Measurements from ENCODE around the gene MEIOB. TPM values are rescaled to one million over a fixed set of nuclear protein-coding genes. Genes with fewer than 3 reads are reported as not detected.

MEIOB gene
- polyA plus RNA-seq, 1 of the 3 experiments (the other 2 are of a cell fraction) = not detected

DNA sequence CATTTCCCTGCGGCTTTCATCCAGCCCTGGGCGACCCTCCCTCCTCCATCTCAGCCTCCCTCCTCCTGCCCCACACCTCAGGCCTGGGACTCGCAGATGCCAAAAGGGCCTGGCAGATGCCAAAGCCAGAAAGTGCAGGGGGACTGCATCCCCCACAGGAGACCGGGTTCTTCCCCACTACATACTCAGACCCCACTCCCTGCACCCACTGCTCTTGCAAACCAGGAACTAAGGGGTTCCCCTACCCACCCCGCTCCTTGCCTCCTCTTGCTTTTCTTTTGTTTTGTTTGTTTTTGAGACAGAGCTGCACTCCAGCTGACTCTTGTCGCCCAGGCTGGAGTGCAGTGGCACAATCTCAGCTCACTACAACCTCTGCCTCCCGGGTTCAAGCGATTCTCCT lies 43.0 kb upstream of the MEIOB start:
- H4K20me1 ChIP-seq (ENCODE audit: insufficient read depth) = no peaks in the 10 kb centered on the region
- H3K27ac ChIP-seq (ENCODE audit: low read depth in 2 of 2, low read length in 1 of 2) = no peak overlapping the region
- 70% methylated on average over 8 of the region's 8 CpGs for WGBS (ENCODE audit: low lambda C conversion rate)
- ChIA-PET POLR2A (no interaction called here), CTCF (interaction anchor here (5.2 kb wide), 1 partner anchor 14 kb away, joined by 38 read pairs; no protein-coding TSS in a partner anchor)
- H3F3A ChIP-seq (replicated peaks; ENCODE audit: insufficient read depth) = no peaks in the 10 kb centered on the region
- TF ChIP-seq GATA2 (CRISPR knock-in tag; IDR thresholded peaks at IDR 0.05) (no peak), FOXJ3 (CRISPR knock-in tag; IDR thresholded peaks at IDR 0.05) (no peak), RAD21 (IDR thresholded peaks at IDR 0.05; ENCODE audit: low read length) (no peak), ELF1 (IDR thresholded peaks at IDR 0.05) (no peak), JUND (IDR thresholded peaks at IDR 0.05) (no peak), MAX (IDR thresholded peaks at IDR 0.05; ENCODE audit: low read depth) (no peak), MEF2A (IDR thresholded peaks at IDR 0.05; ENCODE audit: borderline replicate concordance, low read depth) (no peak), FOSL2 (IDR thresholded peaks at IDR 0.05; ENCODE audit: borderline replicate concordance, low read depth) (no peak), GABPA (IDR thresholded peaks at IDR 0.05; ENCODE audit: low read depth) (no peak), SMC3 (IDR thresholded peaks at IDR 0.05; ENCODE audit: low read depth, low read length) (no peak)
- TF ChIP-seq, protein P1, sequence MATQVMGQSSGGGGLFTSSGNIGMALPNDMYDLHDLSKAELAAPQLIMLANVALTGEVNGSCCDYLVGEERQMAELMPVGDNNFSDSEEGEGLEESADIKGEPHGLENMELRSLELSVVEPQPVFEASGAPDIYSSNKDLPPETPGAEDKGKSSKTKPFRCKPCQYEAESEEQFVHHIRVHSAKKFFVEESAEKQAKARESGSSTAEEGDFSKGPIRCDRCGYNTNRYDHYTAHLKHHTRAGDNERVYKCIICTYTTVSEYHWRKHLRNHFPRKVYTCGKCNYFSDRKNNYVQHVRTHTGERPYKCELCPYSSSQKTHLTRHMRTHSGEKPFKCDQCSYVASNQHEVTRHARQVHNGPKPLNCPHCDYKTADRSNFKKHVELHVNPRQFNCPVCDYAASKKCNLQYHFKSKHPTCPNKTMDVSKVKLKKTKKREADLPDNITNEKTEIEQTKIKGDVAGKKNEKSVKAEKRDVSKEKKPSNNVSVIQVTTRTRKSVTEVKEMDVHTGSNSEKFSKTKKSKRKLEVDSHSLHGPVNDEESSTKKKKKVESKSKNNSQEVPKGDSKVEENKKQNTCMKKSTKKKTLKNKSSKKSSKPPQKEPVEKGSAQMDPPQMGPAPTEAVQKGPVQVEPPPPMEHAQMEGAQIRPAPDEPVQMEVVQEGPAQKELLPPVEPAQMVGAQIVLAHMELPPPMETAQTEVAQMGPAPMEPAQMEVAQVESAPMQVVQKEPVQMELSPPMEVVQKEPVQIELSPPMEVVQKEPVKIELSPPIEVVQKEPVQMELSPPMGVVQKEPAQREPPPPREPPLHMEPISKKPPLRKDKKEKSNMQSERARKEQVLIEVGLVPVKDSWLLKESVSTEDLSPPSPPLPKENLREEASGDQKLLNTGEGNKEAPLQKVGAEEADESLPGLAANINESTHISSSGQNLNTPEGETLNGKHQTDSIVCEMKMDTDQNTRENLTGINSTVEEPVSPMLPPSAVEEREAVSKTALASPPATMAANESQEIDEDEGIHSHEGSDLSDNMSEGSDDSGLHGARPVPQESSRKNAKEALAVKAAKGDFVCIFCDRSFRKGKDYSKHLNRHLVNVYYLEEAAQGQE (IDR thresholded peaks at IDR 0.05; ENCODE audit: low read depth, low read length) = no peak
- TF ChIP-seq, protein P2, sequence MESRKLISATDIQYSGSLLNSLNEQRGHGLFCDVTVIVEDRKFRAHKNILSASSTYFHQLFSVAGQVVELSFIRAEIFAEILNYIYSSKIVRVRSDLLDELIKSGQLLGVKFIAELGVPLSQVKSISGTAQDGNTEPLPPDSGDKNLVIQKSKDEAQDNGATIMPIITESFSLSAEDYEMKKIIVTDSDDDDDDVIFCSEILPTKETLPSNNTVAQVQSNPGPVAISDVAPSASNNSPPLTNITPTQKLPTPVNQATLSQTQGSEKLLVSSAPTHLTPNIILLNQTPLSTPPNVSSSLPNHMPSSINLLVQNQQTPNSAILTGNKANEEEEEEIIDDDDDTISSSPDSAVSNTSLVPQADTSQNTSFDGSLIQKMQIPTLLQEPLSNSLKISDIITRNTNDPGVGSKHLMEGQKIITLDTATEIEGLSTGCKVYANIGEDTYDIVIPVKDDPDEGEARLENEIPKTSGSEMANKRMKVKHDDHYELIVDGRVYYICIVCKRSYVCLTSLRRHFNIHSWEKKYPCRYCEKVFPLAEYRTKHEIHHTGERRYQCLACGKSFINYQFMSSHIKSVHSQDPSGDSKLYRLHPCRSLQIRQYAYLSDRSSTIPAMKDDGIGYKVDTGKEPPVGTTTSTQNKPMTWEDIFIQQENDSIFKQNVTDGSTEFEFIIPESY (IDR thresholded peaks at IDR 0.05; ENCODE audit: borderline replicate concordance, low read depth) = no peak
- no peak overlapping the region for H3K9ac ChIP-seq
- no peak overlapping the region for H2AFZ ChIP-seq (ENCODE audit: low read depth)
- DNase-seq = no peak
- no peaks in the 10 kb centered on the region for H3K79me2 ChIP-seq (ENCODE audit: insufficient read depth)
- peaks cover 36% of the 10 kb centered on the region for H3K27me3 ChIP-seq (ENCODE audit: insufficient read depth)
- H3K9me2 ChIP-seq = no peaks in the 10 kb centered on the region
- H3K4me2 ChIP-seq = no peak overlapping the region
- no peaks in the 10 kb centered on the region for H3K36me3 ChIP-seq (replicated peaks in 1 of 2; ENCODE audit: control insufficient read depth in 1 of 2, insufficient read depth in 2 of 2, low read length in 1 of 2)
- H3K9me3 ChIP-seq = no peaks in the 10 kb centered on the region
- no peak overlapping the region for H3K4me3 ChIP-seq (ENCODE audit: low read depth in 2 of 2, low read length in 1 of 2)
- peaks cover 0 to 13% of the 10 kb centered on the region in 2 experiments; a peak in 1 of 4 replicates for H3K4me1 ChIP-seq (ENCODE audit: control insufficient read depth in 1 of 2, insufficient read depth in 2 of 2, low read depth in 1 of 2, low read length in 1 of 2)

DNA sequence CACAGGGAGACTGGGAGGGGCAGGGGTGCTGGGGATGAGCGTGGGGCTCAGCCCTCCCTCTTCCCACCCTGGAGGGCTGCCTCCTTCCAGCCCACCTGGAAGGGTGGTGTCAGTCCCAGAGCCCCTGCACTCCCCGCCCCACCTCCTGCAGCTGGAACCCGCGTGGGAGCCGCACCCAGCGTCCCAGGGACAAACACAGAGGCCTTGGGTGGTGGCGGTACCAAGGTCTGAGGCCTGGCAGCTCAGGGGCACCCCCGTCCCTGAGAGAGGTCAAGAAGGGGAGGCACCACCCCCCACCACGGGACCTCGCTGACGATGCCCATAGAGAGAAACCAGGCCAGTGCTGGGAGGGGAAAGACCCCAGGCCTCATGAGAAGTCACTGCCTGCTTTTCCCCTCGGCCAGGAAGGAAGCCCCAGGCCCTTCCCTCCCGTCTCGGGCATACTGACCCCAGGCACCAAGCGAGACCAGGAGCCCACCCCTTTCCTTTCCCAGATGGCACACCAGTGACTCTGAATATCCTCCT lies 42.2 kb upstream of the MEIOB start:
- Histone ChIP-seq H3K9me2 (no peaks in the 10 kb centered on the region), H3K79me2 (ENCODE audit: insufficient read depth) (no peaks in the 10 kb centered on the region), H3K4me3 (ENCODE audit: low read depth in 2 of 2, low read length in 1 of 2) (no peak overlapping the region), H3K4me2 (no peak overlapping the region), H4K20me1 (ENCODE audit: insufficient read depth) (no peaks in the 10 kb centered on the region), H2AFZ (ENCODE audit: low read depth) (no peak overlapping the region), H3K9ac (no peak overlapping the region), H3F3A (replicated peaks; ENCODE audit: insufficient read depth) (no peaks in the 10 kb centered on the region), H3K9me3 (no peaks in the 10 kb centered on the region), H3K4me1 (ENCODE audit: control insufficient read depth in 1 of 2, insufficient read depth in 2 of 2, low read depth in 1 of 2, low read length in 1 of 2) (peaks cover 0 to 15% of the 10 kb centered on the region in 2 experiments; a peak in 1 of 4 replicates), H3K36me3 (replicated peaks in 1 of 2; ENCODE audit: control insufficient read depth in 1 of 2, insufficient read depth in 2 of 2, low read length in 1 of 2) (no peaks in the 10 kb centered on the region), H3K27ac (ENCODE audit: low read depth in 2 of 2, low read length in 1 of 2) (no peak overlapping the region), H3K27me3 (ENCODE audit: insufficient read depth) (peaks cover 28% of the 10 kb centered on the region)
- 46% methylated on average over 3 of the region's 15 CpGs for WGBS (ENCODE audit: low lambda C conversion rate)
- TF ChIP-seq JUND (IDR thresholded peaks at IDR 0.05) = no peak
- TF ChIP-seq MAX (IDR thresholded peaks at IDR 0.05; ENCODE audit: low read depth) = no peak
- TF ChIP-seq EP300 (IDR thresholded peaks at IDR 0.05; ENCODE audit: borderline replicate concordance in 1 of 2, low read depth in 1 of 2, low read length in 1 of 2) = no peak
- TF ChIP-seq EZH2phosphoT487 (IDR thresholded peaks at IDR 0.05; ENCODE audit: borderline replicate concordance, low read depth) = no peak
- no peak for TF ChIP-seq TCF12 (IDR thresholded peaks at IDR 0.05)
- TF ChIP-seq NFIC (IDR thresholded peaks at IDR 0.05; ENCODE audit: borderline replicate concordance) = no peak
- no peak for TF ChIP-seq YY1 (IDR thresholded peaks at IDR 0.05; ENCODE audit: low read depth)
- TF ChIP-seq MEF2A (IDR thresholded peaks at IDR 0.05; ENCODE audit: borderline replicate concordance, low read depth) = no peak
- DNase-seq = no peak
- POLR2A ChIA-PET = no interaction called here
- CTCF ChIA-PET = interaction anchor here (1.2 kb wide), 1 partner anchor 15 kb away, joined by 6 read pairs; no protein-coding TSS in a partner anchor

All from SK-N-SH (cell line).